H1 (cell line): ENCODE measurements around the gene UBB. TPM values are rescaled to one million over a fixed set of nuclear protein-coding genes. Genes with fewer than 3 reads are reported as not detected.

Experiments
- PHF8 ChIP-seq: fragments of 200-600 bp; sonication (generic); conservative IDR thresholded peaks from 2 replicates; pipeline ENCODE4 v1.7.1; 2012; ENCODE audit warnings: low read depth, mild to moderate bottlenecking, inconsistent platforms, low read length, moderate library complexity
- SRF ChIP-seq: IDR thresholded peaks from 2 replicates; pipeline ENCODE4 v1.6.1; 2011; ENCODE audit warnings: mild to moderate bottlenecking, low read depth, low read length, moderate library complexity
- TBP ChIP-seq: IDR thresholded peaks from 2 replicates; pipeline ENCODE4 v1.6.1; 2011; ENCODE audit warnings: low read depth, low read length, improper control_type of control experiment
- YY1 ChIP-seq: IDR thresholded peaks from 2 replicates; pipeline ENCODE4 v1.6.1; 2011; ENCODE audit warnings: low read depth, mild to moderate bottlenecking, low read length
- polyA plus RNA-seq, 7 experiments: library from polyadenylated mRNA; depleted of rRNA in 3 of 7; stranded (reverse) in 5 of 7; unstranded in 2 of 7; fragments of >200 nt in 5 of 7; fragments of 200-250 nt in 2 of 7; gene quantifications; 1 replicate in 5 of 7; 2 replicates in 1 of 7; 4 replicates in 1 of 7; pipeline versions ENCODE4 v1.2.1 to v1.2.3, GENCODE V29; 2011 to 2013; ENCODE audit warnings: missing spikeins in 2 of 7, mixed read lengths in 2 of 7
- total RNA-seq: library from RNA; stranded (reverse); fragmentation: NEBNext Ultra II Directional; extraction: Animal tissue kit (Norgen Biotek cat#: 25700); gene quantifications from 2 replicates; pipeline ENCODE4 v1.2.1, GENCODE V29; 2021

Gene UBB
- total and polyA plus RNA-seq, 2 of the 8 experiments (the other 6 are each of a cell fraction or from before 2014, with no cell fraction given): 1,597 to 1,605 TPM

- TF ChIP-seq TBP (no peak), PHF8 (no peak), SRF (no peak), YY1 (no peak)
- TF ChIP-seq, all 59 proteins: peak for 0
Measured at GRCh38 chr17:16354585-16354984, 26.3 kb upstream of the UBB start (continued).
